Measurements from ENCODE around the gene ADAMTSL3. TPM values are rescaled to one million over a fixed set of nuclear protein-coding genes. Genes with fewer than 3 reads are reported as not detected.

The ADAMTSL3 gene
- total and polyA plus RNA-seq, 2 of the 8 experiments (the other 6 are each of a cell fraction or from before 2014, with no cell fraction given), result 0.35 to 1.4 TPM

DNA sequence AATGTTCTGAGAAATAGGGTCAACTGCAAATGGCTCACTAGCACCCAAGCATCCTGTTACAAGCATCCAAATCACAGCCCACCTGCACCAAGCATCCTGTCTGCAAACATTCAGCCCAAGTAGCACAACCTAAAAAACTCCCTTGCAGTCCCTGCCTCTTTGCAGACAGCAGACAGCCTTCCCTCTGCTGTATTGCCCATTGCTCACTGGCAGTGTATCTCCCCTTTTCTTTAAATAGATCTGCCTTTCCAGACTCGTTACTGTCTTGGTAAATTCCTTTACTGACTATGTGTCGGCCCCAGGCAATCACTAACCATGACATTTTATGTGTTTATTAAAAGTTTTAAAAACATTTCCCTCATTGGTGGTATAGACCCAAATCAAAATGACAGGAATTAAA, 155.4 kb downstream of the ADAMTSL3 start (continued):
- TF ChIP-seq ATF3 (IDR thresholded peaks at IDR 0.05; ENCODE audit: insufficient read depth, low read depth, low read length) (no peak), NANOG (IDR thresholded peaks at IDR 0.05; ENCODE audit: insufficient read depth, low read depth, low read length, poor library complexity, severe bottlenecking) (no peak), POLR2A (IDR thresholded peaks at IDR 0.05; ENCODE audit: control extremely low read depth in 1 of 2, low read depth in 2 of 2, low read length in 2 of 2) (no peak)
